Activated CD4-positive, alpha-beta memory T cell treated with anti-CD3 and anti-CD28 coated beads for 36 hours (primary cell): ENCODE measurements around the gene ACTMAP. TPM values are rescaled to one million over a fixed set of nuclear protein-coding genes. Genes with fewer than 3 reads are reported as not detected.
"Not testable (repeated sequence)": the region's sequence is repeated elsewhere in the genome, so short reads cannot be mapped to it uniquely, and the experiment has no call there.

Experiments
- CTCF ChIA-PET: fragments of 350-600 bp; sonication (Branson Sonifier 250); formaldehyde crosslinking; loops from one replicate; lab custom pipeline; 2021; ENCODE audit warnings: antibody characterized with exemption, inconsistent platforms; lab: Charles Lee
- POLR2A ChIA-PET: fragments of 350-600 bp; sonication (Branson Sonifier 250); formaldehyde crosslinking; loops from one replicate; lab custom pipeline; 2021; ENCODE audit warnings: antibody characterized with exemption; lab: Charles Lee
- DNase-seq: peaks from one replicate; pipeline ENCODE4 v3.0.0-alpha.2; 2020
- H3K27ac Mint-ChIP-seq: one replicate; pipeline ENCODE4 v1.8.0; 2021; ENCODE audit warnings: mixed read lengths
- H3K27me3 Mint-ChIP-seq: one replicate; pipeline ENCODE4 v1.8.0; 2021; ENCODE audit warnings: mixed read lengths
- H3K36me3 Mint-ChIP-seq: one replicate; pipeline ENCODE4 v1.8.0; 2021; ENCODE audit warnings: mixed read lengths
- H3K4me1 Mint-ChIP-seq: one replicate; pipeline ENCODE4 v1.8.0; 2021; ENCODE audit warnings: low read depth, mixed read lengths
- H3K4me3 Mint-ChIP-seq: one replicate; pipeline ENCODE4 v1.8.0; 2021; ENCODE audit warnings: mild to moderate bottlenecking, mixed read lengths
- H3K9me3 Mint-ChIP-seq: one replicate; pipeline ENCODE4 v1.8.0; 2021; ENCODE audit warnings: mixed read lengths
- intact Hi-C: fragments of 100-400 bp; cut with micrococcal nuclease; formaldehyde crosslinking; loops from one replicate; pipeline ENCODE4 v1.15.1; 2023
- total RNA-seq, 2 experiments: library from RNA; stranded (reverse); gene quantifications; one replicate each; pipeline ENCODE4 v1.2.3, GENCODE V29; 2021

ACTMAP gene
- total RNA-seq, 2 experiments from 2014 or later = 14.1 to 15.8 TPM

DNA sequence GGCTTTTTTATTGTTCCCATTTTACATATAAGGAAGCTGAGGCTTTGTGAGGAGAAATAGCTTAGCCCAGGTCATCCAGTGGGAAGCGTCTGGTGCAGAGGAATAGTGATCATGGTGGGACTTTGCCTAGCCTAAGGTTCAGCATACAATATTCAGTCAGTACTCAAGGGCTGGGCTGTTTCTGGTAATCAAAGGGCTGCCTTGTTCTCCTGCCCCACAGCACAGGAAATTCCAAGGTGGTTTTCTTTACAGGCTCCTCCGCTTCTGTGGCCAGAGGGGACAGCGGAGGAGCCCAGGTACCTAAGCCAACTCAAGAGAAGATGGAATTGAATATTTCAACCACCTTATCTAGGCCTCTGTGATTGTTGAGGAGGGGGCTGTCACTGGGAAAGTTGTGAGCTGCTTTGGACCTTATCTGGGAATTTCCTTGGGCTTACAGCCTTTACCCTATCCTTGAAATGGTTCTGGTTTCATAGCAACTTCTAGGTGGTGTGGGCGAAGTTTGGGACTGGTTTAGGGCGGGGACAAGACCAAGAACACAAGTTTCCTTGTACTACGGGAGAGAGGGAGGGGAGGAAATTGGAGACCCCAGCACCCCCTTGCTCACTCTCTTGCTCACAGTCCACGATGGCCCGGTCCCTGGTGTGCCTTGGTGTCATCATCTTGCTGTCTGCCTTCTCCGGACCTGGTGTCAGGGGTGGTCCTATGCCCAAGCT, 24.8 kb upstream of the ACTMAP start, which contains the start of gene MIA:
Gene MIA (plus strand): TSS at position 606 of the 716 bp plus-strand sequence. CDS start 22 bp downstream, at position 628.
- peak within 1 kb of the TSS; percentile 38 for H3K27ac Mint-ChIP-seq
- no peaks in the 10 kb centered on the region for H3K27me3 Mint-ChIP-seq
- H3K36me3 Mint-ChIP-seq = peaks cover 9% of the 10 kb centered on the region
- H3K4me1 Mint-ChIP-seq = peaks cover 35% of the 10 kb centered on the region
- CTCF ChIA-PET = no interaction called here
- DNase-seq = no peak
- POLR2A ChIA-PET = no interaction called here
- H3K4me3 Mint-ChIP-seq = no peak within 1 kb of the TSS
- peaks cover 4% of the 10 kb centered on the region for H3K9me3 Mint-ChIP-seq
- intact Hi-C loops = no loop called here

DNA sequence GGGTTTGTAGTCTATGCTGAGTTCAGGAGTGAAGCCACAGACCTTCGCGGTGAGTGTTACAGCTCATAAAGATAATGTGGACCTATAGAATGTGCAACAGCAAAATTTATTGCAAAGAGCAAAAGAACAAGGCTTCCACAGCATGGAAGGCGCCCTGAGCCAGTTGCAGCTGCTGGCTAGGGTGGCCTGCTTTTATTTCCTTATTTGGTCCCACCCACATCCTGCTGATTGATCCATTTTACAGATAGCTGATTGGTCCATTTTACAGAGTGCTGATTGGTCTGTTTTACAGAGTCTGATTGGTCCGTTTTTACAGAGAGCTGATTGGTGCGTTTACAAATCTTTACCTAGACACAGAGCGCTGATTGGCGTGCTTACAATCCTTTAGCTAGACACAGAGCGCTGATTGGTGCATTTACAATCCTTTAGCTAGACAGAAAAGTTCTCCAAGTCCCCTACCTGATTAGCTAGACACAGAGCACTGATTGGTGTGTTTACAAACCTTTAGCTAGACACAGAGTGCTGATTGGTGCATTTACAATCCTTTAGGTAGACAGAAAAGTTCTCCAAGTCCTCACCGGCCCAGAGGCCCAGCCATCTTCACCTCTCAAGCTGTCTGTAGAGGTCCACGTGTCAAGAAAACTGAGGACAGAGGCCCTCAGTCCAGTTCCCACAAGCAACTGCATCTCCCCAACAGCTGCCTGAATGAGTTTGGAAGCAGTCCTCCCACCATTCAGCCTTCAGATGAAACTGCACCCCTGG, 21.0 kb upstream of the ACTMAP start:
- H3K4me3 Mint-ChIP-seq, H3K27ac Mint-ChIP-seq, H3K27me3 Mint-ChIP-seq, intact Hi-C loops, H3K9me3 Mint-ChIP-seq, DNase-seq: not testable (repeated sequence)
- H3K36me3 Mint-ChIP-seq = peaks cover 24% of the 10 kb centered on the region
- ChIA-PET CTCF (interaction anchor here (1.1 kb wide), 1 partner anchor 36 kb away, joined by 4 read pairs; no protein-coding TSS in a partner anchor), POLR2A (interaction anchor here (1.5 kb wide), 1 partner anchor 21 kb away, joined by 7 read pairs; the partner anchor contains the start of gene ACTMAP)
- peaks cover 15% of the 10 kb centered on the region for H3K4me1 Mint-ChIP-seq

GRCh38 chr19:40768869-40769268, 18.6 kb upstream of the ACTMAP start:
- Mint-ChIP-seq H3K4me1 (peaks cover 29% of the 10 kb centered on the region), H3K36me3 (peaks cover 45% of the 10 kb centered on the region), H3K27me3 (no peaks in the 10 kb centered on the region), H3K9me3 (peaks cover 4% of the 10 kb centered on the region), H3K4me3 (no peak overlapping the region), H3K27ac (no peak overlapping the region)
- ChIA-PET POLR2A (no interaction called here), CTCF (no interaction called here)
- DNase-seq = no peak
- intact Hi-C loops = no loop called here

GRCh38 chr19:40766385-40766784, 16.1 kb upstream of the ACTMAP start:
- peaks cover 50% of the 10 kb centered on the region for H3K4me1 Mint-ChIP-seq
- ChIA-PET POLR2A (interaction anchor here (0.7 to 0.8 kb wide), 2 partner anchors 10 to 12 kb away, joined by 4 to 5 read pairs; no protein-coding TSS in a partner anchor), CTCF (interaction anchor here (1.1 to 1.9 kb wide), 2 partner anchors 39 to 40 kb away, joined by 3 to 6 read pairs; no protein-coding TSS in a partner anchor)
- H3K27me3 Mint-ChIP-seq, intact Hi-C loops, H3K27ac Mint-ChIP-seq, H3K4me3 Mint-ChIP-seq, H3K9me3 Mint-ChIP-seq, DNase-seq: not testable (repeated sequence)
- H3K36me3 Mint-ChIP-seq = peaks cover 68% of the 10 kb centered on the region

- ChIA-PET POLR2A (interaction anchor here (0.6 kb wide), 1 partner anchor 12 kb away, joined by 3 read pairs; no protein-coding TSS in a partner anchor), CTCF (no interaction called here)
- Mint-ChIP-seq H3K9me3 (no peaks in the 10 kb centered on the region), H3K4me3 (no peak overlapping the region), H3K27me3 (no peaks in the 10 kb centered on the region), H3K27ac (peak overlapping the region; percentile 21), H3K36me3 (peaks cover 71% of the 10 kb centered on the region), H3K4me1 (peaks cover 52% of the 10 kb centered on the region)
- intact Hi-C loops = no loop called here
- no peak for DNase-seq
Observed at GRCh38 chr19:40763963-40764362, 13.7 kb upstream of the ACTMAP start.

DNA sequence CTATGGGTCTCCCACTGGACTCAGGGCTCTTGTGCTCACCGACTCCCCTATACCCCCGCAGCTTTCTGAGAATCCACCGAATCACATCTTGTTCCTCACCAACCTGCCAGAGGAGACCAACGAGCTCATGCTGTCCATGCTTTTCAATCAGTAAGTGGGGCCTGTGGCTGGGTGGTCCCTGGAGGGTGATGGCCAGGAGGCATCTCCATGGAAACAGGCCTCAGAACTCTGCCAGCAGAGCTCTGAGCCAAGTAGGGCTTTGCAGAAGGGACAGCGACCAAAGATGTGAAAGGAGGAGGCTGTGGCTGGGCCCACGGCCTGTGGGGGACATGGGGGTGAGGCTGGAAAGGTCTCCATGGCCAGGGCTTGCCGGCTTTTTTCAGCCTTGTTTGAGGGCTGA, 13.2 kb upstream of the ACTMAP start:
- Mint-ChIP-seq H3K9me3 (no peaks in the 10 kb centered on the region), H3K4me3 (no peak overlapping the region), H3K27me3 (no peaks in the 10 kb centered on the region), H3K36me3 (peaks cover 68% of the 10 kb centered on the region), H3K4me1 (peaks cover 50% of the 10 kb centered on the region), H3K27ac (no peak overlapping the region)
- ChIA-PET CTCF (no interaction called here), POLR2A (interaction anchor here (0.6 kb wide), 1 partner anchor 11 kb away, joined by 3 read pairs; no protein-coding TSS in a partner anchor)
- DNase-seq = no peak
- intact Hi-C loops = no loop called here

GRCh38 chr19:40762754-40763470, 12.6 kb upstream of the ACTMAP start:
- no peaks in the 10 kb centered on the region for H3K9me3 Mint-ChIP-seq
- intact Hi-C loops = no loop called here
- POLR2A ChIA-PET = no interaction called here
- peaks cover 54% of the 10 kb centered on the region for H3K4me1 Mint-ChIP-seq
- no peaks in the 10 kb centered on the region for H3K27me3 Mint-ChIP-seq
- no peak overlapping the region for H3K27ac Mint-ChIP-seq
- H3K4me3 Mint-ChIP-seq = no peak overlapping the region
- no peak for DNase-seq
- CTCF ChIA-PET = no interaction called here
- peaks cover 73% of the 10 kb centered on the region for H3K36me3 Mint-ChIP-seq

DNA sequence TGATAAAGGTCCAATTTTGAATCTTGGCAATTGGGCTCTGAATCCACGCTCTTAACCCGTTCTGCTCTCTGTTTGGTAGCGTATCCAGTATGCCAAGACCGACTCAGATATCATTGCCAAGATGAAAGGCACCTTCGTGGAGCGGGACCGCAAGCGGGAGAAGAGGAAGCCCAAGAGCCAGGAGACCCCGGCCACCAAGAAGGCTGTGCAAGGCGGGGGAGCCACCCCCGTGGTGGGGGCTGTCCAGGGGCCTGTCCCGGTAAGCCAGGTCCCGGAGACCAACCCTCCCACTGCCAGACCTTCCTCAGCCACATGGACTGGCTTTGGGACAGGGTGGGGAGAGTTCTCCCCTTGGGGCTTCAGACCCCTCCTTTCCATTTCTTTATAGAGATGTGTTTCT, 9.1 kb upstream of the ACTMAP start:
- no peak overlapping the region for H3K4me3 Mint-ChIP-seq
- intact Hi-C loops = loop anchor here (10.0 kb wide), 2 partner anchors 295 to 785 kb away; partner anchors contain the start of genes BLVRB and SPTBN4
- ChIA-PET POLR2A (interaction anchor here (0.8 kb wide), 1 partner anchor 14 kb away, joined by 3 read pairs; no protein-coding TSS in a partner anchor), CTCF (interaction anchor here (0.8 kb wide), 1 partner anchor 43 kb away, joined by 3 read pairs; the partner anchor contains the start of genes COQ8B and ITPKC)
- H3K36me3 Mint-ChIP-seq = peaks cover 80% of the 10 kb centered on the region
- no peaks in the 10 kb centered on the region for H3K9me3 Mint-ChIP-seq
- H3K27me3 Mint-ChIP-seq = no peaks in the 10 kb centered on the region
- no peak overlapping the region for H3K27ac Mint-ChIP-seq
- no peak for DNase-seq
- peaks cover 68% of the 10 kb centered on the region for H3K4me1 Mint-ChIP-seq

DNA sequence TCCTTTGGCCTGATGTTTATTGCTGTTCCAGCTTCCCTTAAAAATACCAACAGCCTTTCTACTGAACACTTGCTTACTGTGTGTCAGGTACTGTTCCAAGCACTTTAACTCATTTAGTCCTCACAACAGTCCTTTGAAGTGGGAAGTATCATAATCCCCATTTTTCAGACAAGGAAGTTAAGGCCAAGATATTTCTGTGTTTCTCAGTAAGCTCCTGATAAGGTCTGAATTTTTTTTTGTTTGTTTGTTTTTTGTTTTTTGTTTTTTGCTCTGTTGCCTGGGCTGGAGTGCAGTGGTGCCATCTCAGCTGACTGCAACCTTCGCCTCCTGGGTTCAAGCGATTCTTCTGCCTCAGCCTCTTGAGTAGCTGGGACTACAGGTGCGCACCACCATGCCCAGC, 8.2 kb upstream of the ACTMAP start:
- Mint-ChIP-seq H3K4me1 (peaks cover 62% of the 10 kb centered on the region), H3K36me3 (peaks cover 75% of the 10 kb centered on the region), H3K4me3 (no peak overlapping the region), H3K27me3 (no peaks in the 10 kb centered on the region), H3K9me3 (no peaks in the 10 kb centered on the region), H3K27ac (peak overlapping the region; percentile 58)
- ChIA-PET CTCF (interaction anchor here (0.9 to 6.8 kb wide), 4 partner anchors 20 to 124 kb away, joined by 3 to 37 read pairs (median 3); partner anchors contain the start of gene RAB4B), POLR2A (no interaction called here)
- DNase-seq = no peak
- intact Hi-C loops = loop anchor here (10.0 kb wide), 2 partner anchors 294 to 786 kb away; partner anchors contain the start of genes BLVRB and SPTBN4

GRCh38 chr19:40756502-40757110, 6.3 kb upstream of the ACTMAP start:
- Mint-ChIP-seq H3K4me1 (peaks cover 53% of the 10 kb centered on the region), H3K36me3 (peaks cover 72% of the 10 kb centered on the region), H3K9me3 (no peaks in the 10 kb centered on the region), H3K4me3 (peak overlapping the region; percentile 86), H3K27ac (peak overlapping the region; percentile 97), H3K27me3 (no peaks in the 10 kb centered on the region)
- ChIA-PET CTCF (interaction anchor here (1.0 to 6.8 kb wide), 5 partner anchors 12 to 93 kb away, joined by 3 to 58 read pairs (median 5); partner anchors contain the start of genes ITPKC and RAB4B), POLR2A (interaction anchor here (0.6 to 3.8 kb wide), 5 partner anchors 9 to 55 kb away, joined by 3 to 31 read pairs (median 5); partner anchors contain the start of gene RAB4B)
- peak; percentile 84 for DNase-seq
- intact Hi-C loops = loop anchor here (10.0 kb wide), 2 partner anchors 292 to 788 kb away; partner anchors contain the start of genes BLVRB and SPTBN4
